Measurements from ENCODE around the gene TRIM58.

The TRIM58 gene, protein sequence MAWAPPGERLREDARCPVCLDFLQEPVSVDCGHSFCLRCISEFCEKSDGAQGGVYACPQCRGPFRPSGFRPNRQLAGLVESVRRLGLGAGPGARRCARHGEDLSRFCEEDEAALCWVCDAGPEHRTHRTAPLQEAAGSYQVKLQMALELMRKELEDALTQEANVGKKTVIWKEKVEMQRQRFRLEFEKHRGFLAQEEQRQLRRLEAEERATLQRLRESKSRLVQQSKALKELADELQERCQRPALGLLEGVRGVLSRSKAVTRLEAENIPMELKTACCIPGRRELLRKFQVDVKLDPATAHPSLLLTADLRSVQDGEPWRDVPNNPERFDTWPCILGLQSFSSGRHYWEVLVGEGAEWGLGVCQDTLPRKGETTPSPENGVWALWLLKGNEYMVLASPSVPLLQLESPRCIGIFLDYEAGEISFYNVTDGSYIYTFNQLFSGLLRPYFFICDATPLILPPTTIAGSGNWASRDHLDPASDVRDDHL

DNA sequence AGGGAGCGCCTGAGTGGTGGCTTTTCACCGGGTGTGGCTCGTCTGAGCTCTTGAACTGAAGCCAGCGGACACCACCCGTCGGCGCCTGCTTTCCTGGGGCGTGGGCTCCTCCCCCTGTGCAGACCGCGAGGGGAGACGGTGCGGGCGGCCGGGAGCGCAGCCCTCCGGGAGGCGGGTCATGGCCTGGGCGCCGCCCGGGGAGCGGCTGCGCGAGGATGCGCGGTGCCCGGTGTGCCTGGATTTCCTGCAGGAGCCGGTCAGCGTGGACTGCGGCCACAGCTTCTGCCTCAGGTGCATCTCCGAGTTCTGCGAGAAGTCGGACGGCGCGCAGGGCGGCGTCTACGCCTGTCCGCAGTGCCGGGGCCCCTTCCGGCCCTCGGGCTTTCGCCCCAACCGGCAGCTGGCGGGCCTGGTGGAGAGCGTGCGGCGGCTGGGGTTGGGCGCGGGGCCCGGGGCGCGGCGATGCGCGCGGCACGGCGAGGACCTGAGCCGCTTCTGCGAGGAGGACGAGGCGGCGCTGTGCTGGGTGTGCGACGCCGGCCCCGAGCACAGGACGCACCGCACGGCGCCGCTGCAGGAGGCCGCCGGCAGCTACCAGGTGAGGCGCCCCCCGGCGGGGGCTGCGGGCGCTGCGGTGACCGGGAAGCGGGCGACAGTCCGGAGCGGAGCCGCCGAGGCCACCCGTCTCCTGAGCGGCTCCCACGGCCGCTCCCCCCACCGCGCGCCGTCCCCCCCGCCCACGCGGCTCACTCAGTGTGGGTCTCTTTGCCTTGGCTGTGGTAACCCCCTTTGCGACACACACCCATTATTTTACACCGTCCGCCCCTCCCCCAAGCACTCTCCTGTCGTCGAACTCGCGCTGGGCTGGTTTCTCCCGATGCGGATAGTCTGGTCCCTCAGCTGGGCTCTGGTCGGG lies at the start of gene TRIM58:
Gene TRIM58 (plus strand): TSS at position 119 of the 916 bp plus-strand sequence. CDS start 60 bp downstream, at position 179.
- no peak for DNase-seq

DNA sequence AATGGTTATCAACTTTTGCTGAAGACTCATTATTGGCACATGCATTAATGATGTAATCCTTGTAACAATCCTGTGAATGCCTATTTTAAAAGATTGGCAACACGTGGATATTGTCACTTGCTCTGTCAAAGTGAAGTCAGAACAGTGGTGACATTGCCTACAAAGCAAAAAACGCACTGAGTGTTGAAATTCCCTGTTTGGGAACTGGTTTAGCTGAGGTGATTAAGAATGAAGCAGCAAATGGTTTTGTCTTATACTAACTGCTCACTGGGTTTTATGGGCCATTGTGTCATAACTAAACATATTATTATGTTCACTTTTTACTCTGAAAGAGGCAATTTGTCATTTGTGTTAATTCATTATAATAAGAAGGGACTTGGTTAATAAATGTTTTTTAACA lies 44.4 kb upstream of the TRIM58 start:
- no peak for DNase-seq

DNA sequence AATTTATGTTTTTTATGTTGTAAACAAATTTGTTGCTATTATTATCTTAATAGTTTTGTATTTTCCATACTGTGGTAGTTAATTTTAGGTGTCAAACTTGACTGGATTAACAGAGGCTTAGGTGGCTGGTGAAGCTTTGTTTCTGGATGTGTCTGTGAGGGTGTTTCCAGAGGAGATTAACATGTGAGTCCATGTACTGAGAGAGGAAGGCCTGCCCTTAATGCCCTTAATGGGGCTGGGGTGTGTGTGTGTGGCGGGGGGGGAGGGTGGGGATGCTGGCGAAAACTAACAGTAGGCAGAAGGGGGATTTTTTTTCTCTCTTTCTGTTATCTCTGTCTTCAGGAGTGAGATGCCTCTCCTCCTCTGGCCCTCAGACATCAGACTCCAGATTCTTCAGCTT lies 34.9 kb upstream of the TRIM58 start:
- DNase-seq, result no peak

DNA sequence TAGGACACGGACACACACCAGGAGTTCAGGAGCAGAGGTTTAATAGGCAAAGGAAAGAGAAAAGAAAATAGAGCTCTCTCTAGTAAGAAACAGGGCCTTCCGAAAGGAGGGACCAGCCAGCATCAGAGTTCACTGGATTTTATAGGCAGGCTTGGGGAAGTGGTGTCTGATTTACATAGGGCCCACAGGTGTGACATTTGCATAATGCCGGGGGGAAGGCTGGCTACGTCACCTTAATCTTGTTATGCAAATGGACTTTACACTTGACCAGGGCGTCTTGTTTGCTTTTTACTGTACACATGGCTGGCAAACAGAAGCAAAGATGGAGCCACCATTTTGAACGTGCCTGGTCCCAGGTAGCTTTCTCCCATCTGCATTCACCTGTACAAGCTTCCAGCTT lies 33.0 kb upstream of the TRIM58 start, which contains the start of gene OR14A16:
Gene OR14A16 (minus strand): TSS at position 97 of the 400 bp plus-strand sequence. CDS start 8,390 bp downstream, outside the sequence.
- no peak for DNase-seq

DNA sequence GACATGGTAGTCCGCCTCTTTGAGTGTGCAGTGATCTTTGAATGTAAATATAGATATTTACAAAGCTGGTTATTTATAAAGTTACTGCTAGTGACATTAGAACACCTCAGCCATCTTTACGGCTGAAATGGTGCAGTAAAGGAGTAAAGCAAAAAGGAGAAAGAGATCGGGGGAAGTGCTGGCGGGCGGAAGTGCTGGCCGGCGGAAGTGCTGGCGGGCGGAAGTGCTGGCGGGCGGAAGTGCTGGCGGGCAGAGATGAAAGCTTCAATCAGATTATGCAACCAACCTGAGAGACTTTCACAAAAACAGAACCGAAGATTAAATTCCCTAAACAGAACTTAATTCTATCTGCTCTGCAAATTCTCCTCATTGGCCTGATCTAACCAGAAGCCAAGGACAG lies 31.6 kb upstream of the TRIM58 start:
- DNase-seq, result no peak

DNA sequence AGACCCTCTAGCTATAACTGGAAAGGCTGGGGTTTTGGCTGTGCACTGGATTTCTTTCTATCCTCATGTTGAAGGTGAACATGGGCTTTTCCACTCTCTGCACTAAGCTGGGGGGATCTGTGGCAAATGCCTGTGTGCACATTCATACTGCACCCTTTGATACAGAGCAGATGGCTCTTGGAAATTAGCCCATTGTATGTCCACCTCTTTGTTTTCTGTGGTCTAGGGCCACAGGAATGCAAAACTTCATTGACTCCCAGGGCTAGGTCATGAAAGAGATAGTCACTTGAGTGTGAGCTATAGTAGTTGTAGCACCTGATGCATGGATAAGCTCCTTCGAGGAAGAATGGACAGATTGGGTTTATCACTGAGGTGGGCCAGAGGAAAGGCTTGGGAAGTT lies 27.3 kb upstream of the TRIM58 start:
- DNase-seq, result no peak

DNA sequence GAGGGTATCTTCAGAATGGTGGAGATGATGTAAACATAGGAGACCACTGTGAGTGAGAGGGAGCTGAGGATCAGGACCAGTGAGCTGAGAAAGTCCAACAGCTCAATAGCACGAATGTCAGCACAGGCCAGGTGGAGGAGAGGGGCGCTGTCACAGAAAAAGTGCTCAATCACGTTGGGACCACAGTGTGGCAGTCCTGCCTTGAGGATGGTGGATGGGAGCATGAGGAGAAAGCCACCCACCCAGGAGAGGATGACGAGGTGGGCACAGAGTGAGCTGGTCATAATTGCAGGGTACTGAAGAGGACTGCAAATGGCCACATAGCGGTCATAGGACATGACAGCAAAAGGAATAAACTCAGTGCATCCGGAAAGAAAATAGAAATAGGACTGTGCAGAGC lies 23.4 kb upstream of the TRIM58 start:
- no peak for DNase-seq

DNA sequence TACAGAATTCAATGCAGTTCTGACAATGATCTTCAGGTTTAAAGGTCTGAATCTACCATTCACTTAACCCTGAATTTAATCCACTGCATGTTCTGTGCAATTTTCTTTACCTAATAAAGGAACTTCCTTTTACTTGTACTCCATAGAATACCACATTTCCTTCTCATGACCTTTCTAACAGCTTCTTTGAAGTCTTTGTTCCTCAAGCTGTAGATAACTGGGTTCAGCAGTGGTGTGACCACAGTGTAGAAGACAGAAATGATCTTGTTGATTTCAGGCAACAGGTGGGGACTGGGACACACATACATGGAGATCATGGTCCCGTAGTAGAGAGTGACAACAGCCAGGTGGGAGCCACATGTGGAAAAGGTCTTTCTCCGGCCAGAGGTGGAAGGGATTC lies 16.2 kb upstream of the TRIM58 start:
- no peak for DNase-seq

DNA sequence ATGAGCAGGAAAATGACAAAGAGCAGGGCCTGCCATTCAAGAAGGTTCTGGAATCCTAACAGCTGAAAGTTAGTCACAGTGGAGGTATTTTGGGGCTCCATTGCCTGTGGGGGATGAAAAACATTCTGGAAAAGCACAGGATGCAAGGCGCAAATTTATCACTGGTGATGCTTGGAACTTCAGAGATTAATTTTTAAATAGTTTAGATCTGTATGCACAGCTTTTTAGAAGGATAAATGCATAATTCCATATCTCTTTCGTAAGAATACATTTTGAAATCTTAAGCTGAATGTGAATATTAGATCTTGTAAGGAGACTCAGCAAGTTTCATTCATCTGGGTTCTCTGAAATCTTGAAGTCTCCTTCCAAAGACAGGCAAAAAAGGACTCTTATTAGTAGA lies 15.2 kb upstream of the TRIM58 start, which contains the start of gene OR11L1:
Gene OR11L1 (minus strand): TSS at position 101 of the 400 bp plus-strand sequence. CDS start 0 bp downstream, at position 101.
- DNase-seq, result no peak

DNA sequence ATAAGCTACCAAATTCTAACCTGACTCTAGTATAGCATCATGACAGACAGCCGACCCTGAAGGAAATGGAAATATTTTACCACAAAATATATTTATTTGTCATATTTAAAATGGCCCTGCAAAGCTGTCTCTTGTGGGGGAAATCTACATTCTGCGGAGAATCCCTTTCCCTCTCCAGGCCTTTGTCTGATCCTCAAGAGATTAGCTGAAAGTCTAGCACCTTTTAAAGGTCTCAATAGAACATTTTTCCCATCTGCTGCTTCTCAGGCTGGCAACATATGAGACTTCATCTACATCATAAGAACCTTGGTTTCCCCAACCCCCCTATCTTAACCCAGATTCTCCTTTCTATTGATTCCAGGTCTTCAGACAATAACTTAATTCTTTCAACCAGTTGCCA lies 13.6 kb upstream of the TRIM58 start:
- DNase-seq, result no peak

DNA sequence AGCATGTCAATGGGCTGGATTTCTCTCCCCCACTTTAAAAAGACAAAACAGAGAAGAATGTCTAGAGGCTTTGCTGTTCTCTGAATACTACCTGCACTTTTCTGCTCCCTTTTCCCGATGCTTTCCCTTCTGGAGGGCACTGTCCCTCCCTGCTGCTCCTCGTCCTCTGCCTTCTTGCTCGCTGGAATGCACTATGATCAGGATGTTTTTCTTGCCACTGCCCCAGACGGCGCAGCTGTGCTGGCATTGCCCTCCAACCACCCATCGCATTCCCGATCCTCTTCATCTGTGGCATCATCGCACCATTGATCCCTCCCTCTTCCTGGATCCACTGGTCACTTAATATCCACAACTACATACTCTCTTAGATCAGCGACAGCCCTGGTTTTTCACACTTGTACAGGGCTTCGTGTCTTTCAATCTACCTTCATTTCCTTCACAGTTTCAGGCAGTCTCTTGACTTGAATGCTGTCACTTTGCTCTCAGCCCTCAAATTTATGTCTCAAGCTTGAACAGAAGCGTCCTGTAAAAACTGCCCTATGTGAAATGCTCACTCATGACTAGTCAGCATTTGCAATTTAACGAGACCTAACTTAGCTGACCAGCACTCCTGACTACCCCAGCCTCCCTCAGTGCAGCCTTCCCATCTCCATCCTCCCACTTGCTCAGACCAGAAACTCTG lies 11.8 kb upstream of the TRIM58 start:
- no peak for DNase-seq

DNA sequence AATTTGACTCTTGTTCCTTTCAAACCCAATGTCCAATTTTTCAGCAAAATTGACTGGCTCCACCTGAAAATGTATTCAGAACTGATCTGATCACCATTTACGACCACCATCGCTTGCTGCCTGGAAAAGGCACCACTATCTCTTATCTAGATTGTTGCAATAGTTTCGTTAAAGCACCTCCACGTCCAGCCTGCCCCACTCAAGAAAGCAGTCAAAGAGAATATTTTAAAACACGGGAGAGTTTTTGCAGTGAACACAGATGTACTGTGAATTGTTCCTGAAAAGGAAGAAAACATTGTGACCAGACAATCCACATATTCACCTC lies 11.3 kb upstream of the TRIM58 start:
- DNase-seq, result no peak

DNA sequence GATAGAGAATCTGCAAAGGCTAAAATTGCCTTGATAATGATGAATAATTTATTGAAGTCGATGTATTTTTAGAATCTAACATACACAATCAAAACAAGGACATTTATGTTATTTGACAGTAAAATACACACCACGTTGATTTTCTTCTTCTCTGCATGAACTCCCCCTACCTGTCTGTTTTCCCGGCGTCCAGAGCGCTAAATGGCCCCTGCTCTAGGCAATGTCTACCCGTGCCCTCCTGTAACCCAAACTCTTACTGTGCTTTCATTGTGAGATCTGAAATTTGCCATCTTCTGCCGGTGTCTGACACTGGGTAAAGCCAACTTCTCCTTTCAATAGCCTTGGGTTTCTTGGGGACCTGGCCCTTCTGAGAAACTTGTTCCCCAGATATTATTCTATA lies 8.6 kb upstream of the TRIM58 start:
- no peak for DNase-seq

DNA sequence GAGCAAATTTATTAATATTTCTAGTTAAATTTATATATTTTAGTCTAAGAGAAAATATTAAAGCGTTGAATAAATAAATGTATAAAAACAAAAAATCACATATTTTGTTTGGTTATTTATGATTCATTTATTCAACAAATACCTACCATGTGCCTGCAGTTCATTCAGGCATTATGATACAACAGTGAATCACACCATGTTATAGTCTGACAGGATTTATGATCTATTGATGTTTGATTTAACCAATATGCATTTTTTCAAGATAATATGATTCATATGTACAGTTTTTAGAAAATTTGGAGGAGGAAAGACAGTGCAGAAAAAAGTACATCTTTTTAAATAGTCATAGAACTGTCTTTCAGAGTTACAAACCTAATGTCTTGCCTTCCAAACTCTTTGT lies 7.4 kb upstream of the TRIM58 start:
- DNase-seq, result no peak

DNA sequence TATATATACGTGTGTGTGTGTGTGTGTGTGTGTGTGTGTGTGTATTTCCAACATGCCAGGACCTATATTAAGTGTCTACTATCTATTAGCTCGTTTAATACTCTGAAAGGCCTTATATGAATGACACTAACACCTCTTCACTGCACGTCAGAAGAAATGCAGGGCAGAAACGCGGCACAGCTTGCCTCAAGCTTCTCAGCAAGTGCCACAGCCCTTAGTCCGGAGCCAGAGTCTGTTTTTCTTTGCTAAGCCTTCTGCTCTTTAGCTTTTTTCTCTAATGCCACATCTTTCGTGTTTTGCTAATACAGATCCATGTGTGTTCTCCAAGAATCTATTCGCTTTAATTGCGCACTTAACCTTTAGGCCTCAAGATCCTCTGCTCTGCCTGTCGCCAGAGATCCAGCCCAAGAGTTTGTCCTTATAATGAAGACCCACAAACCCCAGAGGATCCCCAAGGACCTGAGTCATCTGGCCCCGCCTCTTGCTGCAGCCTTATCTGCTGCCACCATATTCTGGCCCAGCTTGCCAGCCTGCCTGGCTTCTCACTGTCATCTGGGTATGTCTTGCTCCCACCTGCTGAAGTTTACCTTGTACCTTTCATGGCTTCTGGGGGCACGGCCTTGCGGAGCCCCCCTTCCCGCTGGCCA lies 2.0 kb upstream of the TRIM58 start:
- DNase-seq, result no peak

DNA sequence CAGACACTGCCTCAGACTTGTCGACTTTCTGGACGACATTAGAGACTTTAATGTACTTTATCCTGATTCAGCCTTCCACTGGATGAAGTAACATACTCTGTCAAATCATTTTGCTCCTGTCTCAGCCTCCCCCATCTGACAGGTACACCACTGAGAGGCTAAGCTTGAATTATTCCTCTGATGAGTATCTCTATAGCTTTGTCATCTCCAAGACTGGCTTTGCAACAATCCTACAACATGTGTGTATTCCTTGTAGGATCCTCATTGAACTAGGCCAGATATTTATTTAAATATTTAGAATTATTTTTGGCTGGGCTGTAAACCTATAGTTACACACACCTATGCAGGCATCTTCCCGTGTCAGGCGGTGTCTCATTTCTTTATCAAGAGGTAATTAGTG lies 1.1 kb upstream of the TRIM58 start:
- DNase-seq, result no peak

DNA sequence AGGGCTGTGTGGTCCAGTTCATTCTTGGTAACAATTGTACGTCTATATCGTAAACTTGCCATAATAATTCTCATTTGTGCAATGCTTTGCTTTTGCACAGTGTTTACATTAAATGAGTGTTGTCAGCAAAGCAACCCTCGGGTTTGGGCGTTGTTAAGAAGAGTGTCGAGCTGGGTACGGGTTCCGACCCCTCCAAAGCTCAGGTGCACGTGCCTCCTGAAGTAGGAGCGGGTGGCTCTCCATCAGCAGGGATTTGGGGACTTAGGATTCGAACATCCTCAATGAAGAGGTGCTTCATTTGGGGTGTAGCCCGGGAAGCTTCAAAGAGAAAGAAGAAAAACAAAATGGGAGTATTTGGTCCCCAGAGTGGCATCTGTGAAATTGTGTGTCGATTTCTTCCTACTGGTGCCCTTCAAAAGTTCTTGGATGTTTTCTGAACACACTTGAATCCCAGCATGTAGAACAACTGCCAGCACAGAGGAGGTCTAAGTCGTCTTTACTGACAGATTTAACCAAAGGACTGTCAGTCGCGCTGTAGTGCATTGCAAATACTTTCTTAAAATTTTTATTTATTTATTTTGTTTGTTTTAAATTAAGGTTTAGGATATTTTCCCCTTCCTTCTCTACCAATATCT lies 1.1 kb downstream of the TRIM58 start:
- no peak for DNase-seq

DNA sequence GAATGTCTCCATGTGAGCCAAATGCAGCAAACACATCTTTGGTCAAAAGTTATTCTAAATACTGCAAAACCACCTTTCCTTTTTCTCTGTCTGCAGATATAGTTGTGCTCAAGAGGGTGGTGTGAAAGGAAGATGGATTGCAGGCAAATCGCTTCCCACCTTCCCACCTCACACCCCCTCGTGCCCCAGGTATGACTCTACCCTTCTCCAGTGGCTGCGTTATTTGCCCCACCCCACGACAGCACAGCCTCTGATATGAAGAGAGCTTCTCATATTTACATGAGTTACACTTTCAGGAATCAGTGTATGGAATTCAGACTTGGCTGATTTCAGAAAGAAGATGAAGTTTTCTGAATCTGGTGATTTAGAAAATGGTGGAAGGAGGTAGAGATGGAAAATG lies 5.8 kb downstream of the TRIM58 start:
- no peak for DNase-seq

DNA sequence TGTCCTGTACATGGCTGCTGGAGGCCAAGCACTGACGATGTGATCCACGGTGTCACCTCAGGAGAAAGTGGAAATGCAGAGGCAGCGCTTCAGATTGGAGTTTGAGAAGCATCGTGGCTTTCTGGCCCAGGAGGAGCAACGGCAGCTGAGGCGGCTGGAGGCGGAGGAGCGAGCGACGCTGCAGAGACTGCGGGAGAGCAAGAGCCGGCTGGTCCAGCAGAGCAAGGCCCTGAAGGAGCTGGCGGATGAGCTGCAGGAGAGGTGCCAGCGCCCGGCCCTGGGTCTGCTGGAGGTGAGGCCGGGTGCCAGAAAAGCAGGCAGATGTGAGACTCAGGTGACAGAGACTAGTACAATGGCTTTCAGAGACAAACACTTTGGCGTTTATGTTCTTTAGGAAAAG lies 7.7 kb downstream of the TRIM58 start:
- no peak for DNase-seq

DNA sequence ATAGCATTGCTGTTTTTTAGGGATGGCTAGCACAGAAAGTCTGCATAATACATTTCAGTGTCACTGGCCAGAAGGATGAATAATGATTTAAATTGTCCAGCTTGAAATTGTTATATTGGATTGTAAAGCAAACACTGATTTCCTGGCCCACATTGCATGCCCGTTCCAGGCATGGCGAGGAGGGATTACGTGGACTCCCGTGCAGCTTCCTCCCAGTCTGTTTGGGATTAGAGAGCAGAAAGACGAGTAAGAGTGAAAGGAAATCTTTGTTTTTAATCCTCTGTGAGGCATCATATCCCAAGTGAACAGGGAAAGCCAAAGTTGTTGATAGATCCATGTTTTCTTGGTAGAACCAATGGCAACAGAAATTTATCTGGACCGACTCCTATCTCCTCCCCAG lies 8.4 kb downstream of the TRIM58 start:
- DNase-seq, result no peak

DNA sequence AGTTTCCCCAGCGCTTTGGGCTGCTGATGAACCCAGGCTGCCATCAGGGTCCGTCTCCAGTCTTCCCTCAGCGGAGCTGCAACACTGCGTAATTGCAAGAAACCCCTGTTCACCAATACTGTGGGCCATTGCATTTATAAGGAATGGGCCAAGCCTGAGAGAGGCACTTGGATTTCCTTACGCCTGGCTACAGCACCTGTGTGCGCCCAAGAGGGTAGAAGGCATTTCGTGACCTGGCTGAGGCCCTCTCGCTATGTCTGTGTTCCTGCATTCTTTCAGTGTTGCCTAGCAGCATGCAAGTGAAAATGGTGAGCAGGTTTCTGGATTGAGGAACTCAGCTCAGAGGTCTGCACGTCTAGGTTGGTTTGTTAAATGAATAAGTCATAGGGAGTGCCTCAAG lies 26.4 kb downstream of the TRIM58 start:
- DNase-seq, result no peak

DNA sequence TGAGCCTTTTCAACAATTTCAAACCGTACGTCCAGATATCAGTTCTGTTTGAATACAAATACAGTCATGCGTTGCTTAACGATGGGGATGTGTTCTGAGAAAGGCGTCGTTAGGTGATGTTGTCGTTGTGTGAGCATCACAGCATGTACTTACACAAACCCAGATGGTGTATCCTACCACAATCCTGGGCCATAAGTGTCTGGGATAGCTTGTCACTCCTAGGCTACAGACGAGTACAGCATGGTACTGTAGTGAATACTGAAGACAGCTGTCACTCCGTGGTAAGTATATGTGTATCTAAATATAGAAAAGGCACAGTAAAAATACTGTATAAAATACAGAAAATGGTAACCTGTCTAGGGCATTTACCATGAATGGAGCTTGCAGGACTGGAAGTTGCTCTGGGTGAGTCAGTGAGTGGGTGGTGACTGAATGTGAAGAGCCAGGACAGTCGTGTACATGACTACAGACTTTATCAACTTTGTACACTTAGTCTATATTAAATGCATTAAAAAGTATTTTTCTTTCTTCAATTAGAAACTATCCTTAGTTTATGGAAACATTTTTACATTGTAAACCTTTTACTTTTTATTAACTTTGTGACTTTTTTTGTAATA lies 27.9 kb downstream of the TRIM58 start:
- DNase-seq, result no peak
